Measurements from ENCODE around the gene ERVMER34-1.

ERVMER34-1 gene

DNA sequence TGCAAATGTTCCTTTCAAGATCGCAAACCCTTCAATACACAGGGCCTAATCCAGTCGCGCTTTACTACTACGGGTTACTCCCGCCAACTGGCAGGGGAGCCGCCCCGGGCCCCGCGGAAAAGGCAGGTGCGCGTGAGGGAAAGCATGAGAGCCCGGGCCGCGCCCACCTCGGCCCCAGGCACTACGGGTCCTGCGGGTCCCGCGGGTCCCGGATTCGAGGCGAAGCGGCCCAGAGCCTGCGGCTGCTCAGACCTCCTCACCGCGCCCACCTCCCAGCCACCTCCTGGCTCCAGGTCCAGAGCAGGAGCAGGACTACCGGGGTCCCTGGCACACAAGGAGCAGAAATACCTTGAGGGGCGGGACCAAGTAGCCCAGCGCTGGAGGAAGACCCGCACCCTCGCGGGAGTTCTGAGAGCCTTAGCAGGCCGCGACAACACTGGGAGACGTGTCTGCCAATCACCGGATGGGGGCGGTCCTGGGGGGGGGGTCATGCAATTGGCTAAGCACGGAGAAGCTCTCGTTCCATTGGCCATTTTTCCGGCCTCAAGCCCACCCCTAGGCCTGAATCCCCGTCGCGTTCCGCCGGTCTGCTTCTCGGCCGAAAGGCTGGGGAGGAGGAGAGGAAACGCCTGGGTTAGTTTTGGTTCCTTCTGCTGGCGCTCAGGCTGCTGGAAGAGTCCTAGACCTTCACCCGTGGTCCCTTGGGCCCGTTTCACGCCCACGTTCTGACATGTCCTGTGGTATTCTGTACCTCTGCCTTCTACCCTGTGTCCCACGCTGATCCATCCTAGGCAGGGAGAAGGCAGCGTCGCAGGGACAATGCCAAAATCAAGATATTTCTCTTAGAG lies 29.0 kb downstream of the ERVMER34-1 start:
- DNase-seq (ENCODE audit: low read depth) = peak; percentile 94

GRCh38 chr4:52718123-52718522 lies 33.1 kb downstream of the ERVMER34-1 start:
- DNase-seq (ENCODE audit: low read depth) = no peak

GRCh38 chr4:52716364-52717151 lies 34.7 kb downstream of the ERVMER34-1 start:
- DNase-seq (ENCODE audit: low read depth) = no peak

DNA sequence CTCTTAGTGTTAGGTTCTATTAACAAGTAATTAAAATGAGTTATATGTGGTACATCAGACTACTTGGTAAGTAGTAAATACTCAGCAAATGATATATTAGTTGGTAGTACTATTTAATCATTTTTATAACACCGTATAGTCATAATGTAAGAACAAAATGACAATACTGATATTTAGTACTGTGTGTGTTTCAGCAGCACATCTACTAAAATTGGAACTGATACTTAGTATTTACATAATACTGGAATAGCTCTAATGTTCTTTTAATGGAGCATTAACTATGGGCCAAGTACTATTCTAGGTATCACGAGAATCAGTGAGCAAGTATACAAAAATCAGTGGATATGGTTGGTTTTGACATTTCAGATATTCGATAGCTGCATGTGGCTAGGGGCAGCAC lies 35.3 kb downstream of the ERVMER34-1 start:
- no peak for DNase-seq (ENCODE audit: low read depth)

DNA sequence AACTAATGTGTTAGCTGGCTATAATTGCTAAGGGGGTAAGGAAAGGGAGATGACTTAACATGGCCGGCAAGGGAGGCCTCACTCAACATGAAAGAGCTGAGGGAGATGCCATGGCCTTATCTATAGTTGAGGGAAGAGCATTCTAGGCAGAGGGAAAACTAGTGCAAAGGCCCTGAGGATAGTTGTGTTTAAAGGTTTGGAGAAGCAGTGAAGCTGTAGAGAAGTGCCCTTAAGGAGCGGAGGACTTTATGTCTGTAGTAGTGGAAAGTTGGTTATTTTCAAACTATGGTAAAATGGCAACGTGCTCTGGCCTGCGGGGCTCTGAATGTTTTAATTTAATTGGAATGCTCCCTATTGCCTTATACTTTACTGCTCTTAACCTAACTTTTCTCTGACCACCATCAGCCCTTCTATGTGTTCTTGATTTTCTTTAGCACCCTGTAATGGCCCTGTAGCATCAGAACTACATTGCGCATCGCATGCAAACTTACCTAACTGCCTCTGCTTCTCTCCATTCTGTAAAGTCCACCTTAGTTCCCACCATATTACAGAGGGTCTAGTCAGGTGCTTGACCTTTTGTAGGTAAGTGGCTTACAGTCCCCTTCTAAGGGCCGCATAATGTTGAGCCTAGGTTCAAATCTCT lies 35.8 kb downstream of the ERVMER34-1 start:
- DNase-seq (ENCODE audit: low read depth) = no peak

DNA sequence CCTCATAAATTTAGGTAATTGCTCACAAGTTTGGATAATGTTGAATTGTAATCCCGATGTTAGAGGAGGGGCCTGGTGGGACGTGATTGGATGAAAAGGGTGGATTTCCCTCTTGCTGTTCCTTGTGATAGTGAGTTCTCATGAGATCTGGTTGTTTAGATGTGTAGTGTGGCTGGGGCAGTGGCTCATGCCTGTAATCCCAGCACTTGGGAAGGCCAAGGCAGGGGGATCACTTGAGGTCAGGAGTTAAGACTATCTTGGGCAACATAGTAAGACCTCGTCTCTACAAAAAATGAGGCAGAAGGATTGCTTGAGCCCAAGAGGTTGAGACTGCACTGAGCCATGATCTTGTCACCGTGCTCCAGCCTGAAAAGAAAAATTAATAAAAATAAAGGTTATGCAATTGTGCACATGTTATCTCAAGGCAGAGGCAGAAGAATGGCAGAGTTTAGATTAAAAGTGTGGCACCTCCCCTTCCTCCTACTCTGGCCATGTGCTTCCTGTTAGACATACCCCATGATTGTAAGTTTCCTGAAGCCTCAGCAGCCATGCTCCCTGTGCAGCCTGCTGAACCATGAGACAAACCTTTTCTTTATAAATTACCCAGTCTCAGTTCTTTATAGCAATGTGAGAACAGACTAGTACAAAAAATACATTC lies 36.5 kb downstream of the ERVMER34-1 start:
- DNase-seq (ENCODE audit: low read depth) = no peak

DNA sequence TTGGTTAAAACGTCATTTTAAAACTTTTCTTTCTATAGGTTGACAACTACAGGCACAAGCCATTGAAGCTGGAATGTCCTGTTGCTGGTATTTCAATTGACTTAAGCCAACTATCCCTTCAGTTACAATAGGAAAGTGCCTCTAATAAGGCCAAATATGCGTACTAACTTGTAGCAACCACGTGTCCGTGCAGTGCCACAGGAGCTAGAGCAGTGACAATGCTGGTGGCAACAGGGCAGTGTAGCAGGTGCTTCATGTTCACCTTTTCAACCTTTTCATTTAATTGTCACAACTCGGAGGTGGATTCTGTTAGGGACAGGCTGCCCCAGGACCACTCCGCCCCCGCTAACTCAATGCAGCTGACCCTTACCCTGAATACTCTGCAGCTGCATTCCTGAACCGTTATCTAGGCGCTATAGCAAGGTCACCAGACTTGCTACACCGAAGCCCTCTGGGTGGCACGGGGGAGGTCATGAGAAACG lies 37.7 kb downstream of the ERVMER34-1 start:
- no peak for DNase-seq (ENCODE audit: low read depth)

GRCh38 chr4:52712251-52713130 lies 38.7 kb downstream of the ERVMER34-1 start:
- DNase-seq (ENCODE audit: low read depth) = peak; percentile 90

DNA sequence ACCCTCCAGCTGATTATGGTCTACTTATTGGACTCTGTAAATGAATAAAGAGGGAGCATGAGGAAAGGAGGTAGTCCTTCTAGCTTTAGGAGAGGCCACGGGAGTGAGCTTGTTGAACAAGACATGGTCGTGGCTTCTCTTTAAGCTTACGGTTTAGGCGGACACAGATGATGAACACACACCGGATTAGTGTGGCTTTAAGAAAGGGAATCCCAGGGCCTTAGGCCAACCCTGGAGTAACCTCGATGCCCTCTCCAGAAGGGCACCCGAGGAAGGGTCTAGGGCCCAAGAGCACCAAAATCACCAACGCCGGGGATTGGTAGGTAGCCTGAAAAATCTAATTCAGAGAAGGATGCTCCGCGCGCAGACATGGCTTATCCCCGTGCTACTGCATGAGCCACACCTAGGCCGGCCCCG lies 39.4 kb downstream of the ERVMER34-1 start:
- DNase-seq (ENCODE audit: low read depth) = no peak

- DNase-seq (ENCODE audit: low read depth) = no peak
These were observed 40.0 kb downstream of the ERVMER34-1 start for GRCh38 chr4:52711272-52711671.

- DNase-seq (ENCODE audit: low read depth) = no peak
These were observed 42.1 kb downstream of the ERVMER34-1 start for GRCh38 chr4:52709155-52709554.

DNA sequence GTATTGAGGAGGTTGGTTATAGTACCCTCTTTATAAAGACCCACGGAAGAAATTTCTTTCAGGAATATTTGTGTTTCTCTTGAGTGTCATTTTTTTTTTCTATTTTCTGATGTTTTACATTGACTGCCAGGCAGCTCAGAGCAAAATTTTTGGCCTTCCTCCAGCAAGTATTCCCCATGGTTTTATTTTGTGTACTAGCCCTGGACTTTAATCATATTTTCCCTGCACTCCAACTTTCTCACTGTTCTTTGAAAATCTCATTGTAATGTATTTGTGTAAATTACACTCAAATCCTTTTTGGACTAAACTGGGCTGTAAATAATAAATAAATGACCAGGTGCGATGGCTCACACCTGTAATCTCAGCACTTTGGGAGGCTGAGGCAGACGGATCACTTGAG lies 46.6 kb downstream of the ERVMER34-1 start:
- no peak for DNase-seq (ENCODE audit: low read depth)

DNA sequence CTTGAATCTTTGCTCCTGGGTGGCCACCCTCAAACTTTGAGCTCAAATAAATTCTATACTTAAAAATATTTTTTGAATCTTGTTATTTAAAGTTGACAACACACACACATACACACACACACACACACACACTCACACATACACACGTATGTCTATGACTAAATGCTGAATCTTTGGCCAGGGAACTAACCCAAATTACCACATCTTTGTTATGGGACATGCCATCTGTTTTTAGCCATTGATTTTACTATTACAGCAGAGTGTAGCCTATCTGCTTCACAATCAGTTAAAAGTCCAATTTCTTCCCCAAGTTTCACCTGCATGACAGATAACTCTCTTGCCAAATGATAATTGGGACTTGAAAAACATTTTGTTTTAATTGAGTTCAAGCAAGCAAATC lies 47.1 kb downstream of the ERVMER34-1 start:
- DNase-seq (ENCODE audit: low read depth) = no peak

- DNase-seq (ENCODE audit: low read depth) = no peak
These were observed 50.0 kb downstream of the ERVMER34-1 start for GRCh38 chr4:52701207-52701606.

GRCh38 chr4:52694936-52695335 lies 56.3 kb downstream of the ERVMER34-1 start:
- no peak for DNase-seq (ENCODE audit: low read depth)

GRCh38 chr4:52693492-52693891 lies 57.7 kb downstream of the ERVMER34-1 start:
- no peak for DNase-seq (ENCODE audit: low read depth)
